ENCODE data around the gene ACTL8.

Gene ACTL8

DNA sequence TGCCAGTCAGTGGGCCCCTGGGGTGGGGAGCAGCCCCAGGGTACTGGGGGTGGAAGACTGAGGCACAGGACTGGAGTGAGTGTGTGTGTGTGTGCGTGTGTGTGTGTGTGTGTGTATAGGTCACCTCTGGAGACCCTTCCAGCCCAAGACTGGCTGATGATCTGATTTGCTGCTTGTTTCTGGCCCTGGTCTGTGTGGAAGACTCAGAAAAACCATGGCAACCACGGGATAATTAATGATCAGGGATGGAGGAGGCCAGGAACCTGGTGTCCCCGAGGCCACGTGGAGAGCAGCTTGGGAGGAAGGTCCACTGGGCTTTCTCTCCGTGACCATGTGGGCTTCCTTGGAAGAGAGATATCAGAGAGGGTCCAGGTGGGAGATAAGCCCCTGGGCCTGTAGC, 4.8 kb upstream of the ACTL8 start:
- Histone ChIP-seq H3K4me3 (ENCODE audit: low read depth in 1 of 2, low read length in 2 of 2) (no peak overlapping the region), H3K9me3 (ENCODE audit: low read length) (no peaks in the 10 kb centered on the region), H3K27ac (ENCODE audit: low read depth, low read length) (no peak overlapping the region), H3K9ac (ENCODE audit: low read length) (no peak overlapping the region), H3K36me3 (ENCODE audit: insufficient read depth, low read length) (no peaks in the 10 kb centered on the region), H3K27me3 (ENCODE audit: control insufficient read depth in 1 of 2, insufficient read depth in 2 of 2, low read length in 2 of 2) (peaks cover 0 to 3% of the 10 kb centered on the region in 2 donors), H3K4me1 (ENCODE audit: insufficient read depth, low read length) (no peaks in the 10 kb centered on the region)

DNA sequence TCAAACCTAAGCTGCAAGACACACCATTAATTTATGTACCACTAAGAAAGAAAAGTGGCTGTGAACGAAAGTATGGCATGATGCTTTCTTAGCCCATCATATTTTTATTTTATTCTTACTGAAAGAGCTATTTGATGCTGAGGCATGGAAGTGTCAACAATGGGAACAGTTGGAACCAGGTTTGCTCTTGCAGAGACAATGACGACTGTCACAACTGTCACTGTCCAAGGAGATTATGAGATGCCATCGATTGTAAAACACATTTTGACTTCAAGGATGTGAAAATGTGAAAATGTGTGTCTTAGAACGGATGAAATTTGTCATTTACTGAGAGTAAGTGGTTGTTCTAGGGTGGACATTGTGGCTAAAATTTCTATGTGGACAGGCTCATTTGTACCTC, 2.8 kb upstream of the ACTL8 start:
- Histone ChIP-seq H3K4me1 (ENCODE audit: insufficient read depth, low read length) (no peaks in the 10 kb centered on the region), H3K9me3 (ENCODE audit: low read length) (peaks cover 4% of the 10 kb centered on the region), H3K9ac (ENCODE audit: low read length) (no peak overlapping the region), H3K4me3 (ENCODE audit: low read depth in 1 of 2, low read length in 2 of 2) (no peak overlapping the region), H3K27ac (ENCODE audit: low read depth, low read length) (no peak overlapping the region), H3K27me3 (ENCODE audit: control insufficient read depth in 1 of 2, insufficient read depth in 2 of 2, low read length in 2 of 2) (no peaks in the 10 kb centered on the region), H3K36me3 (ENCODE audit: insufficient read depth, low read length) (no peaks in the 10 kb centered on the region)

DNA sequence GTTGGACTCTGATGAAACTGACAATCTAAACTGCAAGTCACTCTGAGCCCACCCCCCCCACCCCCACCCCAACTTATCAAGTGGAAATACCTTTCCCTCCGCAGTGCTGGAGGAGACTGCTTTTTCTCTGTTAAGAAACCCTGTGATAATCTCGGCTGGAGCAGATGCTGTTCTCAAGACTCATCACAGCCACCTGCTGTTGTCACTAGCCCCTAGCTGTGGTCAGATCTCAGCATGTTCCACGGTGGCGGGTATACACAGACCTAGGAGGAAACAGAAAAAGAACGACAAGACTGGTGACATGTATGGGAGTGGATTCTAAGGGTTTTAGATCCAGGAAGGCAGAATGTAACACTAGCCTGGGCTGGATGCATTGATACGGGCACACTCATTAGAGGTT, 2.3 kb downstream of the ACTL8 start:
- Histone ChIP-seq H3K27ac (ENCODE audit: low read depth, low read length) (no peak overlapping the region), H3K4me1 (ENCODE audit: insufficient read depth, low read length) (no peaks in the 10 kb centered on the region), H3K4me3 (ENCODE audit: low read depth in 1 of 2, low read length in 2 of 2) (no peak overlapping the region), H3K27me3 (ENCODE audit: control insufficient read depth in 1 of 2, insufficient read depth in 2 of 2, low read length in 2 of 2) (no peaks in the 10 kb centered on the region), H3K9ac (ENCODE audit: low read length) (no peak overlapping the region), H3K9me3 (ENCODE audit: low read length) (peaks cover 23% of the 10 kb centered on the region), H3K36me3 (ENCODE audit: insufficient read depth, low read length) (no peaks in the 10 kb centered on the region)

- Histone ChIP-seq H3K9ac (ENCODE audit: low read length) (no peak overlapping the region), H3K36me3 (ENCODE audit: insufficient read depth, low read length) (no peaks in the 10 kb centered on the region), H3K27me3 (ENCODE audit: control insufficient read depth in 1 of 2, insufficient read depth in 2 of 2, low read length in 2 of 2) (no peaks in the 10 kb centered on the region), H3K4me1 (ENCODE audit: insufficient read depth, low read length) (no peaks in the 10 kb centered on the region), H3K9me3 (ENCODE audit: low read length) (peaks cover 23% of the 10 kb centered on the region), H3K27ac (ENCODE audit: low read depth, low read length) (no peak overlapping the region), H3K4me3 (ENCODE audit: low read depth in 1 of 2, low read length in 2 of 2) (no peak overlapping the region)
Measured at GRCh38 chr1:17759114-17759513, 4.0 kb downstream of the ACTL8 start.

DNA sequence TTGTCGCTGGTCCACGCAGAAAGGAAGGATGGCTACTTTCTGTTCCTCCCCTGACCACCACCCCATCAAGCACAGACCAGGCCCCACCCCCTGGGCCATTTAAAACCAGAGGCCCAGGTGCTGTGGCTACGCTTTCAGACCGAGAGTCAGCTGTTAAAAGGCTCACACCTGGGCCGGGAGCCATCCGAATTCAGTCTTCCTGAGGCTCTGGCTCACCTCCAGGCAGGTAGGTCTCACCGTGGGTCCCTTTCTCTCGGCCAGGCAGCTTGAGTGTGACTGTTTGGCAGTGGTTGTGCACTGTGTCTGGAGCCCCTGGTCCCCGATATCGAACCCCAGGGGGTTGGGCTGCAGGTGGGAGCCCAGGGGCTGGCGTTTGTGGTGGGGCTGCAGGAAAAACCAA, 7.2 kb downstream of the ACTL8 start:
- Histone ChIP-seq H3K36me3 (ENCODE audit: insufficient read depth, low read length) (no peaks in the 10 kb centered on the region), H3K9ac (ENCODE audit: low read length) (no peak overlapping the region), H3K4me3 (ENCODE audit: low read depth in 1 of 2, low read length in 2 of 2) (no peak overlapping the region), H3K4me1 (ENCODE audit: insufficient read depth, low read length) (no peaks in the 10 kb centered on the region), H3K9me3 (ENCODE audit: low read length) (peaks cover 19% of the 10 kb centered on the region), H3K27me3 (ENCODE audit: control insufficient read depth in 1 of 2, insufficient read depth in 2 of 2, low read length in 2 of 2) (no peaks in the 10 kb centered on the region), H3K27ac (ENCODE audit: low read depth, low read length) (no peak overlapping the region)

DNA sequence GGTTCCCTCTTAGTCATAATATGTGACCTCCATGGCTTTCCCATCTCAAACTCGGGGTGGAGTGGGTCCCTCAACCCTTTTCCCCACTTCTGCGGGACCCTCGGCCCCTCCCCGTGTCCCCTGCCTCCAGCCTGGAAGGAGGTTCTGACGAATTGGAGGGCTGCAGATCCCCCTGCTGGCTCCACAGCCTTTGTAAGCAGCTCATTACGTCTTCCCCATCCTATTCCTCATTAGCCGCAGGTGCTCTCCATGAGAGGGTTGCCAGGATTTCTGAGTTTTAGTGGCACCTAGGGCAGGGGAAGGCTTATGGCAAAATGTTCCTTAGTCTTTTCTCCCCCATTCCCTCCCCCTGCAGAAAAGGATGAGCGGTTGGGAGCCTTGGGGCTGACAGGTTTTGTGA, 8.3 kb downstream of the ACTL8 start:
- no peaks in the 10 kb centered on the region for H3K27me3 ChIP-seq (ENCODE audit: control insufficient read depth in 1 of 2, insufficient read depth in 2 of 2, low read length in 2 of 2)
- peaks cover 19% of the 10 kb centered on the region for H3K9me3 ChIP-seq (ENCODE audit: low read length)
- H3K4me3 ChIP-seq (ENCODE audit: low read depth in 1 of 2, low read length in 2 of 2), result no peak overlapping the region
- H3K9ac ChIP-seq (ENCODE audit: low read length), result no peak overlapping the region
- no peaks in the 10 kb centered on the region for H3K4me1 ChIP-seq (ENCODE audit: insufficient read depth, low read length)
- no peaks in the 10 kb centered on the region for H3K36me3 ChIP-seq (ENCODE audit: insufficient read depth, low read length)
- no peak overlapping the region for H3K27ac ChIP-seq (ENCODE audit: low read depth, low read length)

GRCh38 chr1:17763995-17764394, 8.9 kb downstream of the ACTL8 start:
- Histone ChIP-seq H3K36me3 (ENCODE audit: insufficient read depth, low read length) (no peaks in the 10 kb centered on the region), H3K4me1 (ENCODE audit: insufficient read depth, low read length) (no peaks in the 10 kb centered on the region), H3K27me3 (ENCODE audit: control insufficient read depth in 1 of 2, insufficient read depth in 2 of 2, low read length in 2 of 2) (no peaks in the 10 kb centered on the region), H3K9me3 (ENCODE audit: low read length) (peaks cover 16% of the 10 kb centered on the region), H3K27ac (ENCODE audit: low read depth, low read length) (no peak overlapping the region), H3K9ac (ENCODE audit: low read length) (no peak overlapping the region), H3K4me3 (ENCODE audit: low read depth in 1 of 2, low read length in 2 of 2) (no peak overlapping the region)

DNA sequence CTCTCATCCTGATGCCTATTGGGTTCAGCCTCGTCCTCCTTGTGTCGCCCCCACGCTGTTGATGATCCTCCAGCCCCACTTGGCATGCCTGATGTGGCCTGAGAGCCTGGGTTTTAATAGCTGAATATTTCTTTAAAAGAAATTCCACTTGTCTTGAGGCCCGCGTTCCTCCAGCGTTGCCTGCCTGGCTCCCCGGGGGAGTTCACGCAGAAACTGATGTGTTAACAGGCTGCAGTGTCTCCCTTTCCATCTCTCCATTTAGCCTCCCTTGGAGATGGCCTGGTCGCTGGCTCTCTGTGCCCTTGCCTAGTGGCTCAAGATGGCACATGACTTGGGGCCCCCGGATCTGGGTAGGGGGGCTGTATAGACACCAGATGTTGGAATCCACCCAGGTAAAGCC, 9.5 kb downstream of the ACTL8 start:
- Histone ChIP-seq H3K9me3 (ENCODE audit: low read length) (peaks cover 10% of the 10 kb centered on the region), H3K9ac (ENCODE audit: low read length) (no peak overlapping the region), H3K4me3 (ENCODE audit: low read depth in 1 of 2, low read length in 2 of 2) (no peak overlapping the region), H3K27ac (ENCODE audit: low read depth, low read length) (no peak overlapping the region), H3K36me3 (ENCODE audit: insufficient read depth, low read length) (no peaks in the 10 kb centered on the region), H3K4me1 (ENCODE audit: insufficient read depth, low read length) (no peaks in the 10 kb centered on the region), H3K27me3 (ENCODE audit: control insufficient read depth in 1 of 2, insufficient read depth in 2 of 2, low read length in 2 of 2) (no peaks in the 10 kb centered on the region)

DNA sequence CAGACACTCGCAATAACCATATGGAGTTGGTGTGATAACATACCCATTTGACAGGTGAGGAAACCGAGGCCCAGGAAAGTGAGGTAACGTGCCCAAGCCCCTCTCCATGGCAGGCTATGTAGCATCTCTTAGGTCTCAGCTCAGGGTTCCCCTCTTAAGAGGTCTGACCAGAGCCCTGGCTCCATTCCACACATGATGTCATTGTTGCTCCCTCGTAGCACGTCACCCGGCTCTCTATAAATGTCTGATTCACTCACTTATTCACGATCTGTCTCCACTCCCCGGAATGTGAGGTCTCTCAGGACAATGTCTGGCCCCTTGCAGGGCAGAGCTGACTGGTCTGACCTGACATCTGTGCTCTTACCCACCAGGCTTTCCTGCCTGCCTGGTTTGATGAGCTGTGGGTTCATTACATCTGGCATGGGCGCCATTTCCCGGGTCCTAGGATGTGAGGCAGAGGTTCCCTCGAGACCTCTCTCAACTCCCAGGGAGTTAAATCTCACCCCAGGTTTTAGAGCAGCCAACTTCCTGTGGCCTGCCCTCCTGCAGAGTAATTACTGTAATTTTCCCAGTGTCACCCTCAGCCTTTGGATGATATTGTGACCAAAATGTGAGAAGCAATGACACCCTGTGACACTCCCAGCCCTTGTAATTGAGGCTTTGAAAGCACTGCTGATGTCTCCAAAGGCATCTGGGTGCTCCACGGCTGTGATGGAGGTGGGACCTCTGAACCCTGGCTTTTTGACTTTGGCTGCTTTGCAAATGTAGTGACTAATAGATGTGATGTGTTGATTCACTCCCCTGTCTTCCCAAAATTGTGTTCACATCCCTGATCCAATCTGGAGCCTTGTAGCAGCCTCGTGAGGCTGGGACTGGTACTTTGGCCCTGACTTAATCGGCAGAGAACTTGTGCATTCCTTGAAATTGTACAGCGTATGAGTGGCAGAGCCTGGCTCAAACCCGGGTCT, 10.6 kb downstream of the ACTL8 start:
- no peak overlapping the region for H3K9ac ChIP-seq (ENCODE audit: low read length)
- no peaks in the 10 kb centered on the region for H3K4me1 ChIP-seq (ENCODE audit: insufficient read depth, low read length)
- H3K27ac ChIP-seq (ENCODE audit: low read depth, low read length), result no peak overlapping the region

GRCh38 chr1:17768651-17769241, 13.6 kb downstream of the ACTL8 start:
- H3K4me1 ChIP-seq (ENCODE audit: insufficient read depth, low read length), result no peaks in the 10 kb centered on the region
- no peak overlapping the region for H3K4me3 ChIP-seq (ENCODE audit: low read depth in 1 of 2, low read length in 2 of 2)
- H3K27ac ChIP-seq (ENCODE audit: low read depth, low read length), result no peak overlapping the region
- no peaks in the 10 kb centered on the region for H3K27me3 ChIP-seq (ENCODE audit: control insufficient read depth in 1 of 2, insufficient read depth in 2 of 2, low read length in 2 of 2)
- H3K9me3 ChIP-seq (ENCODE audit: low read length), result no peaks in the 10 kb centered on the region
- H3K9ac ChIP-seq (ENCODE audit: low read length), result no peak overlapping the region
- H3K36me3 ChIP-seq (ENCODE audit: insufficient read depth, low read length), result no peaks in the 10 kb centered on the region

More for the DNA sequence above, 10.6 kb downstream of the ACTL8 start:
- Histone ChIP-seq H3K9me3 (ENCODE audit: low read length) (no peaks in the 10 kb centered on the region), H3K27me3 (ENCODE audit: control insufficient read depth in 1 of 2, insufficient read depth in 2 of 2, low read length in 2 of 2) (no peaks in the 10 kb centered on the region), H3K4me3 (ENCODE audit: low read depth in 1 of 2, low read length in 2 of 2) (no peak overlapping the region), H3K36me3 (ENCODE audit: insufficient read depth, low read length) (no peaks in the 10 kb centered on the region)

- Histone ChIP-seq H3K9me3 (ENCODE audit: low read length) (no peaks in the 10 kb centered on the region), H3K9ac (ENCODE audit: low read length) (no peak overlapping the region), H3K36me3 (ENCODE audit: insufficient read depth, low read length) (no peaks in the 10 kb centered on the region), H3K27me3 (ENCODE audit: control insufficient read depth in 1 of 2, insufficient read depth in 2 of 2, low read length in 2 of 2) (peaks cover 0 to 7% of the 10 kb centered on the region in 2 donors), H3K27ac (ENCODE audit: low read depth, low read length) (no peak overlapping the region), H3K4me3 (ENCODE audit: low read depth in 1 of 2, low read length in 2 of 2) (no peak overlapping the region), H3K4me1 (ENCODE audit: insufficient read depth, low read length) (no peaks in the 10 kb centered on the region)
Measured at GRCh38 chr1:17770983-17771382, 15.8 kb downstream of the ACTL8 start.
